AG10803 (cell line): ENCODE data around the gene PLXNA2.

Experiments used
- DNase-seq: peaks from one replicate; pipeline ENCODE4 v3.0.0; 2010; ENCODE audit warnings: low read depth
- H3K4me3 ChIP-seq: 2 replicates; pipeline ENCODE4 v1.5.1; 2011; ENCODE audit warnings: mild to moderate bottlenecking, low read length, control low read depth
- TF ChIP-seq, protein P1 (sequence below): conservative IDR thresholded peaks from 2 replicates; pipeline ENCODE4 v1.5.1; 2011; ENCODE audit warnings: mild to moderate bottlenecking, low read length, control low read depth, inconsistent platforms

The PLXNA2 gene

DNA sequence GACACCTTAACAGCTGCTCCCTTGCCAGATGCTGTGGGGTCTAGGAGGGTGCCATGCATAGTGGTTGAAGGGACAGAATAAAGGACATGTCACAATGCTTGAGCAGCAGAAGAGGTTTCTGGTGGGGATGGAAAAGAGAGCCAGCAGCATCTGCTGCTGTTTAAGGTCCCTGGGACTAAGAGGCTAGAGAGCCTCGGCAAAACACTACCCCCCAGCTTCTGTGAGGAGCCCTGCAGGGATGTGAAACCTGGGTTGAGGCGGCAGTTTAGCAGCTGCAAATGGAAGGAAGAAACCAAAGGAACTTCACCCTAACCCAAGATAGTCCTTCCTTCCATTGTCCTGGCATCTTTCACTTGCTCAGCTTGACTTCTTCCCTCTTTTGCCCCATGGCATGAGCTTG, 39.4 kb downstream of the PLXNA2 start:
- peak; percentile 55 for DNase-seq
- H3K4me3 ChIP-seq = no peak overlapping the region
- TF ChIP-seq, protein P1, sequence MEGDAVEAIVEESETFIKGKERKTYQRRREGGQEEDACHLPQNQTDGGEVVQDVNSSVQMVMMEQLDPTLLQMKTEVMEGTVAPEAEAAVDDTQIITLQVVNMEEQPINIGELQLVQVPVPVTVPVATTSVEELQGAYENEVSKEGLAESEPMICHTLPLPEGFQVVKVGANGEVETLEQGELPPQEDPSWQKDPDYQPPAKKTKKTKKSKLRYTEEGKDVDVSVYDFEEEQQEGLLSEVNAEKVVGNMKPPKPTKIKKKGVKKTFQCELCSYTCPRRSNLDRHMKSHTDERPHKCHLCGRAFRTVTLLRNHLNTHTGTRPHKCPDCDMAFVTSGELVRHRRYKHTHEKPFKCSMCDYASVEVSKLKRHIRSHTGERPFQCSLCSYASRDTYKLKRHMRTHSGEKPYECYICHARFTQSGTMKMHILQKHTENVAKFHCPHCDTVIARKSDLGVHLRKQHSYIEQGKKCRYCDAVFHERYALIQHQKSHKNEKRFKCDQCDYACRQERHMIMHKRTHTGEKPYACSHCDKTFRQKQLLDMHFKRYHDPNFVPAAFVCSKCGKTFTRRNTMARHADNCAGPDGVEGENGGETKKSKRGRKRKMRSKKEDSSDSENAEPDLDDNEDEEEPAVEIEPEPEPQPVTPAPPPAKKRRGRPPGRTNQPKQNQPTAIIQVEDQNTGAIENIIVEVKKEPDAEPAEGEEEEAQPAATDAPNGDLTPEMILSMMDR = peak; percentile 53

- no peak overlapping the region for H3K4me3 ChIP-seq
- peak; percentile 87 for DNase-seq
- TF ChIP-seq, protein P1 = no peak
Measured at GRCh38 chr1:208203848-208204609, 40.2 kb downstream of the PLXNA2 start.

GRCh38 chr1:208203127-208203847, 40.9 kb downstream of the PLXNA2 start:
- TF ChIP-seq, protein P1 = no peak
- peak; percentile 83 for DNase-seq
- no peak overlapping the region for H3K4me3 ChIP-seq

- TF ChIP-seq, protein P1 = no peak
- no peak overlapping the region for H3K4me3 ChIP-seq
- DNase-seq = no peak
Measured at GRCh38 chr1:208202333-208202995, 41.7 kb downstream of the PLXNA2 start.

DNA sequence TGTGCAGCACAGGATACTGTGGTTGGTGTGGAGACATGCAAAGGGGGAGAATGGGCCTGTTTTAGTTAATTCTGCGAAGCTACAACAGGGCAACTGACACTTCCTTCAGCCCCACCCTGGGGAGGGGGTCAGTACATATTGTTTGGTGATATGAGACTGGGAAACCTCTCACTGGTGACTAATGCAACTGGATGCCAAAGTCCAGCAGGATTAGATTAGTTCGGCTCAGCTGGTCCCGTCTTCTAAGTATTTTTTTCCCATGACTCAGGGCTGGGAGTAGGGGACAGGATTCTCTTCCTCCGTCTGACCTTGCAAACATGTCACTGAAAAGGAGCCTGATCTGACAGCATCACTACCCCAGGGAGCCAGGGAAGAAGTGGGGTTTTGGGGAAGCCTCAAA, 43.0 kb downstream of the PLXNA2 start:
- no peak overlapping the region for H3K4me3 ChIP-seq

GRCh38 chr1:208200116-208200515, 44.1 kb downstream of the PLXNA2 start:
- no peak for DNase-seq
- TF ChIP-seq, protein P1 = no peak

More for the DNA sequence above, 43.0 kb downstream of the PLXNA2 start:
- TF ChIP-seq, protein P1 = no peak
- DNase-seq = peak; percentile 96

More at GRCh38 chr1:208200116-208200515, 44.1 kb downstream of the PLXNA2 start:
- H3K4me3 ChIP-seq = no peak overlapping the region
